ENCODE data around the gene TARDBP.

DNA sequence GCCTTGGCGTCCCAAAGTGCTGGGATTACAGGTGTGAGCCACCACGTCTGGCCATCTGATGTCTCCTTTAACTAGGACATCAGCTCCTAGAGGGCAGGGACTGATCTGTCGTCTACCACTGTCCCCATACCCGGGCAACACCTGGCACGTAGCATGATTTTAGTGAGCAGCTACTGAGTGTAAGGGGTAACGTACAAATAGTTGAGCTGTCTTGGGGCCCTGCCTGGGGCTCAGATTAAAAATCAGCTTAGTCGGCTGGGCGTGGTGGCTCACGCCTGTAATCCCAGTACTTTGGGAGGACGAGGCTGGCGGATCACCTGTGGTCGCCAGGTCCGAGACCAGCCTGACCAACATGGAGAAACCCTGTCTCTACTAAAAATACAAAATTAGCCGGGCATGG, 45.6 kb downstream of the TARDBP start:
- TF ChIP-seq SP1 (CRISPR knock-in tag; IDR thresholded peaks at IDR 0.05) = no peak
- no peak for TF ChIP-seq SMC3 (conservative IDR thresholded peaks at IDR 0.05; ENCODE audit: insufficient read depth, low read depth, low read length)
- TF ChIP-seq ESRRA (IDR thresholded peaks at IDR 0.05; ENCODE audit: borderline replicate concordance, low read depth) = no peak
- TF ChIP-seq BRF1 (IDR thresholded peaks at IDR 0.05; ENCODE audit: borderline replicate concordance, extremely low read depth, insufficient read length) = no peak
- TF ChIP-seq TAF15 (IDR thresholded peaks at IDR 0.05; ENCODE audit: low read depth, low read length) = no peak
- TF ChIP-seq, protein P1, sequence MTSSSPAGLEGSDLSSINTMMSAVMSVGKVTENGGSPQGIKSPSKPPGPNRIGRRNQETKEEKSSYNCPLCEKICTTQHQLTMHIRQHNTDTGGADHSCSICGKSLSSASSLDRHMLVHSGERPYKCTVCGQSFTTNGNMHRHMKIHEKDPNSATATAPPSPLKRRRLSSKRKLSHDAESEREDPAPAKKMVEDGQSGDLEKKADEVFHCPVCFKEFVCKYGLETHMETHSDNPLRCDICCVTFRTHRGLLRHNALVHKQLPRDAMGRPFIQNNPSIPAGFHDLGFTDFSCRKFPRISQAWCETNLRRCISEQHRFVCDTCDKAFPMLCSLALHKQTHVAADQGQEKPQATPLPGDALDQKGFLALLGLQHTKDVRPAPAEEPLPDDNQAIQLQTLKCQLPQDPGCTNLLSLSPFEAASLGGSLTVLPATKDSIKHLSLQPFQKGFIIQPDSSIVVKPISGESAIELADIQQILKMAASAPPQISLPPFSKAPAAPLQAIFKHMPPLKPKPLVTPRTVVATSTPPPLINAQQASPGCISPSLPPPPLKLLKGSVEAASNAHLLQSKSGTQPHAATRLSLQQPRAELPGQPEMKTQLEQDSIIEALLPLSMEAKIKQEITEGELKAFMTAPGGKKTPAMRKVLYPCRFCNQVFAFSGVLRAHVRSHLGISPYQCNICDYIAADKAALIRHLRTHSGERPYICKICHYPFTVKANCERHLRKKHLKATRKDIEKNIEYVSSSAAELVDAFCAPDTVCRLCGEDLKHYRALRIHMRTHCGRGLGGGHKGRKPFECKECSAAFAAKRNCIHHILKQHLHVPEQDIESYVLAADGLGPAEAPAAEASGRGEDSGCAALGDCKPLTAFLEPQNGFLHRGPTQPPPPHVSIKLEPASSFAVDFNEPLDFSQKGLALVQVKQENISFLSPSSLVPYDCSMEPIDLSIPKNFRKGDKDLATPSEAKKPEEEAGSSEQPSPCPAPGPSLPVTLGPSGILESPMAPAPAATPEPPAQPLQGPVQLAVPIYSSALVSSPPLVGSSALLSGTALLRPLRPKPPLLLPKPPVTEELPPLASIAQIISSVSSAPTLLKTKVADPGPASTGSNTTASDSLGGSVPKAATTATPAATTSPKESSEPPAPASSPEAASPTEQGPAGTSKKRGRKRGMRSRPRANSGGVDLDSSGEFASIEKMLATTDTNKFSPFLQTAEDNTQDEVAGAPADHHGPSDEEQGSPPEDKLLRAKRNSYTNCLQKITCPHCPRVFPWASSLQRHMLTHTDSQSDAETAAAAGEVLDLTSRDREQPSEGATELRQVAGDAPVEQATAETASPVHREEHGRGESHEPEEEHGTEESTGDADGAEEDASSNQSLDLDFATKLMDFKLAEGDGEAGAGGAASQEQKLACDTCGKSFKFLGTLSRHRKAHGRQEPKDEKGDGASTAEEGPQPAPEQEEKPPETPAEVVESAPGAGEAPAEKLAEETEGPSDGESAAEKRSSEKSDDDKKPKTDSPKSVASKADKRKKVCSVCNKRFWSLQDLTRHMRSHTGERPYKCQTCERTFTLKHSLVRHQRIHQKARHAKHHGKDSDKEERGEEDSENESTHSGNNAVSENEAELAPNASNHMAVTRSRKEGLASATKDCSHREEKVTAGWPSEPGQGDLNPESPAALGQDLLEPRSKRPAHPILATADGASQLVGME (CRISPR knock-in tag; IDR thresholded peaks at IDR 0.05) = no peak
- TF ChIP-seq NFXL1 (CRISPR knock-in tag; IDR thresholded peaks at IDR 0.05) = no peak
- TF ChIP-seq, protein P2, sequence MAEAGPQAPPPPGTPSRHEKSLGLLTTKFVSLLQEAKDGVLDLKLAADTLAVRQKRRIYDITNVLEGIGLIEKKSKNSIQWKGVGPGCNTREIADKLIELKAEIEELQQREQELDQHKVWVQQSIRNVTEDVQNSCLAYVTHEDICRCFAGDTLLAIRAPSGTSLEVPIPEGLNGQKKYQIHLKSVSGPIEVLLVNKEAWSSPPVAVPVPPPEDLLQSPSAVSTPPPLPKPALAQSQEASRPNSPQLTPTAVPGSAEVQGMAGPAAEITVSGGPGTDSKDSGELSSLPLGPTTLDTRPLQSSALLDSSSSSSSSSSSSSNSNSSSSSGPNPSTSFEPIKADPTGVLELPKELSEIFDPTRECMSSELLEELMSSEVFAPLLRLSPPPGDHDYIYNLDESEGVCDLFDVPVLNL (CRISPR knock-in tag; IDR thresholded peaks at IDR 0.05; ENCODE audit: low read depth) = no peak
- TF ChIP-seq TCF7L2 (IDR thresholded peaks at IDR 0.05; ENCODE audit: low read depth, low read length) = no peak
- TF ChIP-seq, protein P3, sequence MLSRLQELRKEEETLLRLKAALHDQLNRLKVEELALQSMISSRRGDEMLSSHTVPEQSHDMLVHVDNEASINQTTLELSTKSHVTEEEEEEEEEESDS (CRISPR knock-in tag; IDR thresholded peaks at IDR 0.05) = no peak
- no peak for TF ChIP-seq ZNF224 (CRISPR knock-in tag; IDR thresholded peaks at IDR 0.05)

All from K562 (cell line).